Neural cell (in vitro differentiated cells): ENCODE data around the gene ADSS1. TPM values are rescaled to one million over a fixed set of nuclear protein-coding genes. Genes with fewer than 3 reads are reported as not detected.

Experiments used
- H2AFZ ChIP-seq: fragments of 200-600, 300-800 bp; sonication (generic), shearing (Covaris generic); 2 replicates; pipeline ENCODE4 v1.6.0; 2014; ENCODE audit warnings: low read depth, mild to moderate bottlenecking, antibody characterized with exemption, low read length, moderate library complexity
- H3F3A ChIP-seq: fragments of 200-600 bp; shearing (Covaris generic); 2 replicates; pipeline ENCODE4 v1.6.1; 2016; ENCODE audit warnings: mild to moderate bottlenecking, moderate library complexity, mixed read lengths, antibody characterized with exemption, low read length; ENCODE audit not compliant: insufficient read depth, poor library complexity, severe bottlenecking
- H3K27ac ChIP-seq: fragments of 200-600, 300-800 bp; sonication (generic), shearing (Covaris generic); 2 replicates; pipeline ENCODE4 v1.5.1; 2014; ENCODE audit warnings: mild to moderate bottlenecking, low read length, moderate library complexity
- H3K27me3 ChIP-seq: fragments of 300-800, 200-600 bp; sonication (generic), shearing (Covaris generic); 2 replicates; pipeline ENCODE4 v1.6.0; 2014; ENCODE audit warnings: mild to moderate bottlenecking, low read depth, low read length, moderate library complexity; ENCODE audit not compliant: insufficient read depth
- H3K36me3 ChIP-seq: fragments of 300-800, 200-600 bp; sonication (generic), shearing (Covaris generic); 2 replicates; pipeline ENCODE4 v1.5.1; 2014; ENCODE audit warnings: mild to moderate bottlenecking, antibody characterized with exemption, low read length, moderate library complexity; ENCODE audit not compliant: insufficient read depth
- H3K4me2 ChIP-seq: fragments of 300-800, 200-600 bp; sonication (generic), shearing (Covaris generic); 2 replicates; pipeline ENCODE4 v1.6.0; 2014; ENCODE audit warnings: mild to moderate bottlenecking, low read length
- H3K4me3 ChIP-seq: fragments of 300-800, 200-600 bp; sonication (generic), shearing (Covaris generic); 2 replicates; pipeline ENCODE4 v1.5.1; 2014; ENCODE audit warnings: mild to moderate bottlenecking, low read length, moderate library complexity
- H3K79me2 ChIP-seq: fragments of 200-600 bp; shearing (Covaris generic); replicated peaks from 2 replicates; pipeline ENCODE4 v1.6.0; 2014; ENCODE audit warnings: mild to moderate bottlenecking, low read length, moderate library complexity; ENCODE audit not compliant: insufficient read depth
- H3K9ac ChIP-seq: fragments of 300-800, 200-600 bp; sonication (generic), shearing (Covaris generic); 2 replicates; pipeline ENCODE4 v1.6.1; 2016; ENCODE audit warnings: mild to moderate bottlenecking, low read length, mixed read lengths
- H3K9me2 ChIP-seq: fragments of 200-600 bp; shearing (Covaris generic); 2 replicates; pipeline ENCODE4 v1.6.1; 2016; ENCODE audit warnings: mild to moderate bottlenecking, low read length, mixed read lengths; ENCODE audit not compliant: insufficient read depth
- H3K9me3 ChIP-seq: fragments of 200-600, 300-800 bp; sonication (generic), shearing (Covaris generic); 2 replicates; pipeline ENCODE4 v1.6.1; 2016; ENCODE audit warnings: mild to moderate bottlenecking, mixed run types, low read length, moderate library complexity, mixed read lengths
- H4K20me1 ChIP-seq: fragments of 200-600 bp; shearing (Covaris generic); 2 replicates; pipeline ENCODE4 v1.6.1; 2016; ENCODE audit warnings: mild to moderate bottlenecking, mixed run types; ENCODE audit not compliant: insufficient read depth
- CTCF ChIP-seq: fragments of 450-650 bp; IDR thresholded peaks from 2 replicates; pipeline ENCODE4 v1.5.1; 2014; ENCODE audit warnings: antibody characterized with exemption, mild to moderate bottlenecking, moderate library complexity; ENCODE audit not compliant: poor library complexity, severe bottlenecking
- EP300 ChIP-seq: fragments of 450-650 bp; conservative IDR thresholded peaks from 2 replicates; pipeline ENCODE4 v1.6.1; 2014; ENCODE audit warnings: antibody characterized with exemption, mild to moderate bottlenecking, moderate library complexity; ENCODE audit not compliant: poor library complexity, severe bottlenecking
- EZH2 ChIP-seq: fragments of 200-600, 300-800 bp; shearing (Covaris generic), sonication (generic); IDR thresholded peaks from 2 replicates; pipeline ENCODE4 v1.6.1; 2014; ENCODE audit warnings: antibody characterized with exemption, low read length, borderline replicate concordance, mild to moderate bottlenecking; ENCODE audit not compliant: insufficient read depth, poor library complexity, severe bottlenecking
- MXI1 ChIP-seq: fragments of 450-650 bp; conservative IDR thresholded peaks from 2 replicates; pipeline ENCODE4 v1.6.1; 2014; ENCODE audit warnings: antibody characterized with exemption, mild to moderate bottlenecking; ENCODE audit not compliant: poor library complexity, severe bottlenecking
- POLR2AphosphoS5 ChIP-seq: IDR thresholded peaks from 2 replicates; pipeline ENCODE4 v1.6.1; 2012
- RAD21 ChIP-seq: fragments of 450-650 bp; conservative IDR thresholded peaks from 2 replicates; pipeline ENCODE4 v1.6.1; 2014; ENCODE audit warnings: antibody characterized with exemption, mild to moderate bottlenecking, moderate library complexity
- REST ChIP-seq: IDR thresholded peaks from 2 replicates; pipeline ENCODE4 v1.6.1; 2012; ENCODE audit warnings: borderline replicate concordance
- SMC3 ChIP-seq: fragments of 450-650 bp; conservative IDR thresholded peaks from 2 replicates; pipeline ENCODE4 v1.6.1; 2014; ENCODE audit warnings: antibody characterized with exemption, mild to moderate bottlenecking, moderate library complexity; ENCODE audit not compliant: poor library complexity
- TAF1 ChIP-seq: IDR thresholded peaks from 2 replicates; pipeline ENCODE4 v1.6.1; 2012; ENCODE audit warnings: low read depth
- polyA plus RNA-seq: library from polyadenylated mRNA; depleted of rRNA; stranded (reverse); fragments of >200 nt; gene quantifications from 2 replicates; pipeline ENCODE4 v1.2.3, GENCODE V29; 2014

ADSS1 gene
- polyA plus RNA-seq, 1 donor from 2014 or later, result 4.3 TPM

GRCh38 chr14:104712881-104713734 is 10.9 kb upstream of the ADSS1 start:
- H3K9me3 ChIP-seq, result no peaks in the 10 kb centered on the region
- H3K9ac ChIP-seq, result no peak overlapping the region
- no peaks in the 10 kb centered on the region for H3K79me2 ChIP-seq
- H3K4me3 ChIP-seq, result no peak overlapping the region
- H3K9me2 ChIP-seq, result no peaks in the 10 kb centered on the region
- no peak for TF ChIP-seq POLR2AphosphoS5
- TF ChIP-seq EP300, result no peak
- no peak for TF ChIP-seq SMC3
- TF ChIP-seq EZH2, result no peak
- TF ChIP-seq REST, result no peak
- no peak for TF ChIP-seq RAD21
- no peak for TF ChIP-seq TAF1
- TF ChIP-seq CTCF, result no peak
- no peak for TF ChIP-seq MXI1
- H4K20me1 ChIP-seq, result no peaks in the 10 kb centered on the region
- no peaks in the 10 kb centered on the region for H3K27me3 ChIP-seq
- H2AFZ ChIP-seq, result no peak overlapping the region
- no peak overlapping the region for H3K27ac ChIP-seq
- H3K36me3 ChIP-seq, result no peaks in the 10 kb centered on the region
- H3K4me2 ChIP-seq, result no peak overlapping the region
- no peaks in the 10 kb centered on the region for H3F3A ChIP-seq

DNA sequence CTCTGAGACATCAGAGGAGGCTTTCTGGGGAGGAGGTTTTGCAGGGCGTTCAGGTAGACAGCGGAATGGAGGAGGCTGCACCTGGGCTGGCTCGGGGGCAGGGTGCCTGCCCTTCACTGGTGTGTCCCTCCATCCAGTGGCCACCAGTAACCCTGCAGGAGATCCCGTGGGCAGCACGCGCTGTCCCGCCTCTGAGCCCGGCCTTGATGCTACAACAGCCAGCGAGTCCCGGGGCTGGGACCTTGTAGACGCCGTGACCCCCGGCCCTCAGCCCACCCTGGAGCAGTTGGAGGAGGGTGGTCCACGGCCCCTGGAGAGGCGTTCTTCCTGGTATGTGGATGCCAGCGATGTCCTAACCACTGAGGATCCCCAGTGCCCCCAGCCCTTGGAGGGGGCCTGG is 10.0 kb upstream of the ADSS1 start:
- H4K20me1 ChIP-seq, result no peaks in the 10 kb centered on the region
- H3F3A ChIP-seq, result no peaks in the 10 kb centered on the region
- H3K9ac ChIP-seq, result no peak overlapping the region
- no peak overlapping the region for H2AFZ ChIP-seq
- no peaks in the 10 kb centered on the region for H3K36me3 ChIP-seq
- TF ChIP-seq TAF1 (no peak), EZH2 (no peak), SMC3 (no peak)
- no peak overlapping the region for H3K4me3 ChIP-seq
- H3K9me2 ChIP-seq, result no peaks in the 10 kb centered on the region
- no peaks in the 10 kb centered on the region for H3K27me3 ChIP-seq
- H3K4me2 ChIP-seq, result no peak overlapping the region
- H3K27ac ChIP-seq, result no peak overlapping the region
- no peaks in the 10 kb centered on the region for H3K79me2 ChIP-seq
- H3K9me3 ChIP-seq, result no peaks in the 10 kb centered on the region
